K562 (cell line): ENCODE data around the gene RWDD1. TPM values are rescaled to one million over a fixed set of nuclear protein-coding genes. Genes with fewer than 3 reads are reported as not detected.

Experiments
- ARID4B ChIP-seq: sonication (generic); formaldehyde crosslinking; IDR thresholded peaks from 2 replicates; pipeline ENCODE4 v1.8.0; 2022; ENCODE audit warnings: mild to moderate bottlenecking, missing genetic modification reagents
- FOXP1 ChIP-seq: sonication (generic); formaldehyde crosslinking; IDR thresholded peaks from 2 replicates; pipeline ENCODE4 v1.8.0; 2022; ENCODE audit warnings: mild to moderate bottlenecking, missing genetic modification reagents
- HDAC2 ChIP-seq: fragments of 450-650 bp; IDR thresholded peaks from 2 replicates; pipeline ENCODE4 v1.6.1; 2016; ENCODE audit warnings: mild to moderate bottlenecking
- HDAC8 ChIP-seq: fragments of 450-650 bp; IDR thresholded peaks from 2 replicates; pipeline ENCODE4 v1.6.1; 2016; ENCODE audit warnings: mild to moderate bottlenecking, missing genetic modification characterization, moderate library complexity, missing compliant biosample characterization
- MEF2D ChIP-seq: conservative IDR thresholded peaks from 2 replicates; pipeline ENCODE4 v1.6.1; 2016; ENCODE audit warnings: low read depth, missing genetic modification characterization, missing compliant biosample characterization
- MXD1 ChIP-seq: fragments of 250-450 bp; sonication (Bioruptor Pico); IDR thresholded peaks from 2 replicates; pipeline ENCODE4 v1.8.0; 2021; ENCODE audit warnings: borderline replicate concordance, mild to moderate bottlenecking, moderate library complexity; ENCODE audit not compliant: poor library complexity, severe bottlenecking
- NFIC ChIP-seq: fragments of 450-650 bp; IDR thresholded peaks from 2 replicates; pipeline ENCODE4 v1.6.1; 2017; ENCODE audit warnings: mild to moderate bottlenecking, inconsistent platforms
- PCBP2 ChIP-seq: fragments of 200-400 bp; formaldehyde crosslinking; IDR thresholded peaks from 2 replicates; pipeline ENCODE4 v1.6.1; 2018; ENCODE audit warnings: low read length, low read depth, mild to moderate bottlenecking, moderate library complexity; ENCODE audit not compliant: poor library complexity, severe bottlenecking
- RCOR1 ChIP-seq, 2 experiments: IDR thresholded peaks; 2 replicates each; pipeline ENCODE4 v1.6.1; 2012; ENCODE audit warnings: low read depth in 2 of 2, low read length in 2 of 2, borderline replicate concordance in 1 of 2, improper control_type of control experiment in 1 of 2
- SAFB ChIP-seq: fragments of 200-400 bp; formaldehyde crosslinking; IDR thresholded peaks from 2 replicates; pipeline ENCODE4 v1.6.1; 2017; ENCODE audit warnings: low read depth, low read length, borderline replicate concordance
- ZNF408 ChIP-seq: fragments of 250-450 bp; sonication (Bioruptor Pico); IDR thresholded peaks from 2 replicates; pipeline ENCODE4 v1.4.0; 2020; ENCODE audit warnings: low read depth, mild to moderate bottlenecking, moderate library complexity
- polyA plus RNA-seq, 8 experiments: library from polyadenylated mRNA; depleted of rRNA in 4 of 8; stranded (reverse) in 5 of 8; unstranded in 3 of 8; fragments of >200 nt; fragmentation: Nextera tagmentation in 2 of 8; fragmentation: Illumina TruSeq in 1 of 8; extraction: Ambion mirVana in 2 of 8; extraction: Trizol in 1 of 8; gene quantifications; 2 replicates each; pipeline versions ENCODE4 v1.2.1 to v1.2.3, GENCODE V29; 2011 to 2014; ENCODE audit warnings: inconsistent platforms in 1 of 8, missing spikeins in 1 of 8
- total RNA-seq, 7 experiments: library from RNA; depleted of rRNA in 6 of 7; stranded (reverse); fragments of >200 nt in 6 of 7; fragmentation: Illumina TruSeq in 2 of 7; extraction: Trizol in 2 of 7; gene quantifications; 2 replicates each; pipeline versions ENCODE4 v1.2.1 to v1.2.3, GENCODE V29; 2011 to 2021; ENCODE audit warnings: low replicate concordance in 1 of 7
- TF ChIP-seq, protein P1 (sequence below), 3 experiments: fragments of 200-800 bp in 1 of 3; fragments of 250-450 bp in 1 of 3; fragments of 450-650 bp in 1 of 3; sonication (Bioruptor Pico) in 1 of 3; sonication (Bioruptor generic) in 1 of 3; formaldehyde crosslinking in 1 of 3; IDR thresholded peaks; 2 replicates each; pipeline versions ENCODE4 v1.6.1 to v1.8.0; 2016 to 2022; ENCODE audit warnings: mild to moderate bottlenecking in 2 of 3, missing genetic modification characterization in 2 of 3, missing compliant biosample characterization in 1 of 3, moderate library complexity in 1 of 3

The RWDD1 gene
- total and polyA plus RNA-seq, 9 of the 15 experiments (the other 6 are each of a cell fraction or from before 2014, with no cell fraction given): 31.9 to 89.8 (median 48.7) TPM

DNA sequence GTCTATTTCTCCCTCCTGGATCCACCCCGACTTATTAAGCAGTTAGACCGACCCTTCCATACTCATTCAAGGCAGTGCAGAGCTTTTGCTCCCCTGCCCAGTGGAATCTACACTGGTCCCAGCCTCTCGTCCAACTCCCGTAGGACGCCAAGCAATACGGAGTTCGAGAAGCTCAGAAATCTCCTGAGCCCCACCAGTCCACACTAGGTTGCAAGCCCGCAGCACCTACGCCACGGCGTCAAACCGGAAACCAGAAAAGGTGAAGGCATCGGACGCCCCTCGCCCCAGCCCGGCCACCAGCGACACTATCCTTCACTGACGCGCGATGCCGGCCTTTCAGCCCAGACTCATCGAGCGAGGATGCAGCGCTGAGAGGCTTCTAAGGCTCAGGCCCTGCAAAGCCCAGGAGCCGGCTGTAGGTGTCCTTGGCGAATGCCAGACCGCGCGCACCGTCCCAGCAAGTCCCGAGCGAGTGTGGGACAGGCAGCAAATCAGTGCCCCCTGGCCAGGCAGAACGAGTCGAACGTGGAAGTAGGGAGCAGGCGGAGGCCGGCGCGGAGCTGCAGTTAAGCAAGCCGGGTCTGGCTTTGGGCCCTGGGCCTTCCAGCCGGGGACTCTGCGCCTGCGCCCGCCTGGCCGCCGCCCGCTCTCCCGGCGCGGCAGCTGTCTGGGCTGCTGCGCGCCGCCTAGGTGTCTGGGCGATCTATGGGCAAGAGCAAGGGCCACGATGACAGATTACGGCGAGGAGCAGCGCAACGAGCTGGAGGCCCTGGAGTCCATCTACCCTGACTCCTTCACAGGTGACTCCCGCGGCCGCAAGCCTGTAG is at the start of gene RWDD1 (continued):
- TF ChIP-seq ARID4B (CRISPR knock-in tag) (peak; percentile 80), HDAC2 (peak; percentile 60; the same call in 1 of the 2 replicates), SAFB (no peak), MEF2D (tag) (no peak), ZNF408 (CRISPR knock-in tag) (no peak), MXD1 (CRISPR knock-in tag) (no peak), HDAC8 (tag) (0 out of 2 replicates have a peak, but pooled peaks have one; percentile 19), RCOR1 (IDR thresholded peaks at IDR 0.05; ENCODE audit: borderline replicate concordance in 1 of 2, low read depth in 2 of 2, low read length in 2 of 2) (peak; percentile 73 to 88; a peak in 3 of 4 replicates), PCBP2 (no peak), NFIC (peak; percentile 66; the same call in 1 of the 2 replicates), FOXP1 (CRISPR knock-in tag) (peak; percentile 69; the same call in 1 of the 2 replicates)
- TF ChIP-seq, protein P1, sequence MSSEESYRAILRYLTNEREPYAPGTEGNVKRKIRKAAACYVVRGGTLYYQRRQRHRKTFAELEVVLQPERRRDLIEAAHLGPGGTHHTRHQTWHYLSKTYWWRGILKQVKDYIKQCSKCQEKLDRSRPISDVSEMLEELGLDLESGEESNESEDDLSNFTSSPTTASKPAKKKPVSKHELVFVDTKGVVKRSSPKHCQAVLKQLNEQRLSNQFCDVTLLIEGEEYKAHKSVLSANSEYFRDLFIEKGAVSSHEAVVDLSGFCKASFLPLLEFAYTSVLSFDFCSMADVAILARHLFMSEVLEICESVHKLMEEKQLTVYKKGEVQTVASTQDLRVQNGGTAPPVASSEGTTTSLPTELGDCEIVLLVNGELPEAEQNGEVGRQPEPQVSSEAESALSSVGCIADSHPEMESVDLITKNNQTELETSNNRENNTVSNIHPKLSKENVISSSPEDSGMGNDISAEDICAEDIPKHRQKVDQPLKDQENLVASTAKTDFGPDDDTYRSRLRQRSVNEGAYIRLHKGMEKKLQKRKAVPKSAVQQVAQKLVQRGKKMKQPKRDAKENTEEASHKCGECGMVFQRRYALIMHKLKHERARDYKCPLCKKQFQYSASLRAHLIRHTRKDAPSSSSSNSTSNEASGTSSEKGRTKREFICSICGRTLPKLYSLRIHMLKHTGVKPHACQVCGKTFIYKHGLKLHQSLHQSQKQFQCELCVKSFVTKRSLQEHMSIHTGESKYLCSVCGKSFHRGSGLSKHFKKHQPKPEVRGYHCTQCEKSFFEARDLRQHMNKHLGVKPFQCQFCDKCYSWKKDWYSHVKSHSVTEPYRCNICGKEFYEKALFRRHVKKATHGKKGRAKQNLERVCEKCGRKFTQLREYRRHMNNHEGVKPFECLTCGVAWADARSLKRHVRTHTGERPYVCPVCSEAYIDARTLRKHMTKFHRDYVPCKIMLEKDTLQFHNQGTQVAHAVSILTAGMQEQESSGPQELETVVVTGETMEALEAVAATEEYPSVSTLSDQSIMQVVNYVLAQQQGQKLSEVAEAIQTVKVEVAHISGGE (CRISPR knock-in tag; IDR thresholded peaks at IDR 0.05): no peak
